ENCODE results near the gene RFPL2.

Gene RFPL2

DNA sequence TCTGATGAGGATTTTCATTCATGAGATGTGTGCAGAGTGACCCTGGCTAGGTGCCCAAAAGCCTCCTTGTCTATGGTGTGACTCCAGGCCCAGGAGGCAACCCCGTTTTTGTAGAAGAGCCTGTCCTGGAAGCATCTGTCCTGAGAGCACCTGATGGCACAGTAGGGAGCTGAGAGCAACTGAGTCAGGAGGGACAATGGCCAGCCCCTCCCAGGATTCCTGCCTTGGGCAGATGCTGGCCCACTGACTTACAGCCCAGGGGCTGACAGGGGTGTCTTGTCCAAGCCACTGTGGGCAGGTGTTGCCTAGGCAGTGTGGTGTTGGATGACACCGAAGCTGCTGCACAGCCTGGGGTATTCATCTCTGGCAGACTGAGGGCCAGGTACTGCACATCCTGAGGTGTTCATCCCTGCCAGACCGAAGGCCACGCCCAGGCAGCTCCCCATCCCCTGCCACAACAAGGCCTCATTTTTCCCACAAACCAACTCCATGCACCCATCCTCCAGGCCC, 3.2 kb upstream of the RFPL2 start:
- DNase-seq (ENCODE audit: low spot score), result no peak
- TF ChIP-seq, protein P1, sequence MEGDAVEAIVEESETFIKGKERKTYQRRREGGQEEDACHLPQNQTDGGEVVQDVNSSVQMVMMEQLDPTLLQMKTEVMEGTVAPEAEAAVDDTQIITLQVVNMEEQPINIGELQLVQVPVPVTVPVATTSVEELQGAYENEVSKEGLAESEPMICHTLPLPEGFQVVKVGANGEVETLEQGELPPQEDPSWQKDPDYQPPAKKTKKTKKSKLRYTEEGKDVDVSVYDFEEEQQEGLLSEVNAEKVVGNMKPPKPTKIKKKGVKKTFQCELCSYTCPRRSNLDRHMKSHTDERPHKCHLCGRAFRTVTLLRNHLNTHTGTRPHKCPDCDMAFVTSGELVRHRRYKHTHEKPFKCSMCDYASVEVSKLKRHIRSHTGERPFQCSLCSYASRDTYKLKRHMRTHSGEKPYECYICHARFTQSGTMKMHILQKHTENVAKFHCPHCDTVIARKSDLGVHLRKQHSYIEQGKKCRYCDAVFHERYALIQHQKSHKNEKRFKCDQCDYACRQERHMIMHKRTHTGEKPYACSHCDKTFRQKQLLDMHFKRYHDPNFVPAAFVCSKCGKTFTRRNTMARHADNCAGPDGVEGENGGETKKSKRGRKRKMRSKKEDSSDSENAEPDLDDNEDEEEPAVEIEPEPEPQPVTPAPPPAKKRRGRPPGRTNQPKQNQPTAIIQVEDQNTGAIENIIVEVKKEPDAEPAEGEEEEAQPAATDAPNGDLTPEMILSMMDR (IDR thresholded peaks at IDR 0.05; ENCODE audit: borderline replicate concordance, control extremely low read depth, extremely low read depth, insufficient read depth, missing control alignments), result no peak
- in situ Hi-C loops (cut with MboI; ENCODE audit: low sequenced_read_pairs, unreplicated experiment), result no loop called here

DNA sequence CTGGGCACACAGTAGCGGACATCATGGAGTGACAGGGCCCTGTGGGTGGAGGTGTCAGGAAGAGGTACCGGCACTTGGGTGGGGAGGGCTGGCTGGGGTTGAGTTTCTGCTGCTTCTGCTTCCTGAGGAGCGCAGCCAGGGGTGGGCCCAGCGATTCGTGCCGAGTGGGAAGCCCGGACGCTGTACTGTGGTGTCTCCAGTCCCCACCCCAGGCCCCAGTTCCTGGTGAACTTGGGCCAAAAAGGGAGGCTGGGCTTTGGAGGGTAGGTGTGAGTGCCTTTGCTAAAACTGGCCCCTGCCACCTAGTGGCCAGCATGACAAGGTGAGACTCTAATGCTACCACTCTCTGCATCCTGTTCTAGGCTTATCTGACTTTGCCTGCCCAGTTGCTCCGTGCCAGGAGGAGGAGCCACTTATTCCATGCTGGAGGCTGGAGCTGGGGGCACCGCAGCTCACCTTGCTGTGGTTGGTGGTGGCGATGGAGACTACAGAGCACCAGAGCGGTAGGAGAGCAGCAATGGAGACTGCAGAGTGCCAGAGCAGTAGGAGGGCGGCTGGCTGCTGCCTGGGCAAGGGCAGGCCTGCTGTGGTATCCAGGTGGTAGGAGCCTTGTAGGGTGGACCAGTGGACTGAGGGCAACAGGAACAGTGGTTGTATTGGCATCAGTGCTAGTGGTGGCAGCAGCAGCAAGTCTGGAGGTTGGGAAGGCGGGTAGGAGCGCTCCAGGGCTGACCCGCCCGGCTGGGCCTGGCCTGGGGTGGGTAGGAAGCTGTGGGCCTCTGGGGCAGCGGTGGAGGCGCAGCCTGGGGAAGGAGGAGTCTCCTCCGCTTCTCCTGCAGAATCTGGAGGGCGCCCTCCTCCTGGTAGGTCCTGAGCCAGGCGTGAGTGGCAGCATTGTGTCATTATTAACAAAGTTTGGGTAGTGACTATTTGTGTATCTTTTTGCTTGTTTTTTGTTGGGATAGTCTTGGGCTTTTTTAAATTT, 2.2 kb upstream of the RFPL2 start:
- in situ Hi-C loops (cut with MboI; ENCODE audit: low sequenced_read_pairs, unreplicated experiment), result no loop called here
- DNase-seq (ENCODE audit: low spot score), result peak; percentile 60
- TF ChIP-seq, protein P1 (IDR thresholded peaks at IDR 0.05; ENCODE audit: borderline replicate concordance, control extremely low read depth, extremely low read depth, insufficient read depth, missing control alignments), result peak; percentile 47

DNA sequence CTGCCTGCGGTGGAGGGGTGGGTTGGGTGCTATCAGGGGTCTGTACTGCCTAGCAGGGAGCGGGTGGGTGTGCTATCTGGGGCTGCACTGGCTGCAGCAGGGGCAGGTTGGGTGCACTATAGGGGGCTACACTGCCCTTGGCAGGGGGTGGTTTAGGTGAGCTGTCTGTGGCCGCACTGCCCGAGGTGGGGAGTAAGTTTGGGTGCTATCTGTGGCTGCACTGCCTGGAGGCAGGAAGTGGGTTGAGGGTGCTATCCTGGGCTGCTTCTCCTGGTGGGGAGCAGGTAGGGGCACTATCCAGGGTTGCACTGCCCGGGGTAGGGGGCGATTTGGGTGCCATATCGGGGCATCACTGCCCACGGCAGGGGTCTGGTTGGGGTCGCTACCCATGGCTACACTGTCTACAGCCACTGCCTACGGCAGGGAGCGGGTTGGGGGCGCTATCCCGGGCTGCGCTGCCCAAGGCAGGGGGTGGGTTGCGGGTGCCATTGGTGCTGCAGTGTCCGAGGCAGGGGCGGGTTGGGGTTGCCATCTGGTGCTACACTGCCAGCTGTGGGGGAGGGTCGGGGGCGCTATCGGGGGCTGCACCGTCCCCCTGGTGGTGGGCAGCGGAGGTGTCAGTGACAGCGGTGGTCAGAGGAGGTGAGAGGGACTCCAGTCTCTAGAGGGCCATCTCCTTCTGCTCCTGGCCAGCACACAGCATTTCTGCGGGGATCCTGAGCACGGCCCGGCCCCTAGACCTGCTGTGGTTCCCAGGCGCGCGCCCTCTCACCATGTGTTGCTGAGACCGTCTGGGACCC, 1.3 kb upstream of the RFPL2 start:
- TF ChIP-seq, protein P1 (IDR thresholded peaks at IDR 0.05; ENCODE audit: borderline replicate concordance, control extremely low read depth, extremely low read depth, insufficient read depth, missing control alignments), result no peak
- DNase-seq (ENCODE audit: low spot score), result peak; percentile 33
- in situ Hi-C loops (cut with MboI; ENCODE audit: low sequenced_read_pairs, unreplicated experiment), result no loop called here

DNA sequence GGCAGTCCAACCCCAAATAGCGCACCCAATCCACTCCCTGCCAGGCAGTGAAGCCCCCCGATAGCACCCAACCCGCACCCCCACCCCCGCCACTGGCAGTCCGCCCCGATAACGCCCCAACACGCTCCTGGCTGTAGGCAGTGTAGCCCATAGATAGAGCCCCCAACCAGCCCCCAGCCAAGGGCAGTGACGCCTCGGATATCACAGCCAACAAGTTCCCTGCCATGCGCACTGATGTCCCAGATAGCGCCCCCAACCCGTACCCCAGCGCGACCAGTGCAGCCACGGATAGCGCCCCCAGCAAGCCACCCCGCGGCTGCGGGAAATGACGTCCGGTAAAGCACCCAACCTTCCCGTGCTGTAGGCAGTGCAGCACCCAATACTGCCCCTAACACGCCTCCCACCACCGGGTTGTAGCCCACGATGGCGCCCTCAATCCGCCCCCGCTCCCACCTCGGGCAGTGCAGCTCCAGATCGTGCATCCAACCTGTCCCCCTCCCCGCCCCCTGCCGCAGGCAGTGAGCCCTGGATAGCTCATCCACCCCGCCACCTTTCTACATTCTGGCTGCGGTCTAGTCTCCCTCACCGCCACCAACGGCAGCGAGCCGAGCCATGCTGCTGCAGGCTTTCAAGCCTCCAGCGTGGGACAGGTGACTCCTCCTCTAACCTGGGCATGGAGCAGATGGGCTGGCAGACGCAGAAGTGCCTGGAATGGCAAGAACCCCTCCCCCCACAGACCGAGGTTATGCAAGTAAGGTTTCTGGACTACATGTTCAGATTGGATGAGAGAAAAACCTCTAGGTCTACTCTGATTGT, 625 bp downstream of the RFPL2 start:
- DNase-seq (ENCODE audit: low spot score), result peak; percentile 42
- TF ChIP-seq, protein P1 (IDR thresholded peaks at IDR 0.05; ENCODE audit: borderline replicate concordance, control extremely low read depth, extremely low read depth, insufficient read depth, missing control alignments), result no peak
- in situ Hi-C loops (cut with MboI; ENCODE audit: low sequenced_read_pairs, unreplicated experiment), result no loop called here

DNA sequence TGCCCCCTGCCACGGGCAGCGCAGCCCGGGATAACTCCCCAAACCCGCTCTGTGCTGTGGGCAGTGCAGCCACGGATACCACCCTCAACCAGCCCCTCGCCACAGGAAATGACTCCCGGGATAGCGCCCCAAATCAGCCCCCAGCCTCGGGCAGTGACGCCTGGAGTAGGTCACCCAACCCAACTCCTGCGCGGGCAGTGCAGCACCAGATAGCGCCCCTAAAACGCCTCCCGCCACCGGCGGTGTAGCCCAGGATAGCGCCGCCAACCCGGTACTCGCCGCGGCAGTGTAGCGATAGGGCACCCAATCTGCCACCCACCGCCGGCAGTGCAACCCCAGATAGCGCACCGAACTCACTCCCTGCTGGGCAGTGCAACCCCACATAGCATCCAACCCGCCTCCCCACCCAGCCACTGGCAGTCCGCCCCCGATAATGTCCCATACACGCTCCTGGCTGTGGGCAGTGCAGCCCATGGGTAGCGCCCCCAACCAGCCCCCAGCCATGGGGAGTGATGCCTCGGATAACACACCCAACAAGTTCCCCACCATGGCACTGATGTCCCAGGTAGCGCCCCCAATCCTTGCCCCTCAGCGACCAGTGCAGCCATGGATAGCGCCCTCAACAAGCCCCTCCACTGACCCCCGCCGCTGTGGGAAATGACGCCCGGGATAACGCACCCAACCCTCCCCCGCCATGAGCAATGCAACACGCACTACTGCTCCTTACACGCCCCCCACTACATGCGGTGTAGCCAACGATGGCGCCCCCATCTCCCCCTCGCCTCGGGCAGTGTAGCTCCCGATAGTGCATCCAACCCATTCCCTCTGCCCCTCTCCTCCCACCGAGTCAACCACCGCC, 1.5 kb downstream of the RFPL2 start:
- peak; percentile 28 for DNase-seq (ENCODE audit: low spot score)
- TF ChIP-seq, protein P1 (IDR thresholded peaks at IDR 0.05; ENCODE audit: borderline replicate concordance, control extremely low read depth, extremely low read depth, insufficient read depth, missing control alignments), result no peak
- in situ Hi-C loops (cut with MboI; ENCODE audit: low sequenced_read_pairs, unreplicated experiment), result no loop called here

Measured in GM13976 (cell line).